Measurements from ENCODE around the gene TAS2R10. TPM values are rescaled to one million over a fixed set of nuclear protein-coding genes. Genes with fewer than 3 reads are reported as not detected.
"Not testable (repeated sequence)": the region's sequence is repeated elsewhere in the genome, so short reads cannot be mapped to it uniquely, and the experiment has no call there.

Gene TAS2R10
- total and polyA plus RNA-seq, 7 donors: 0.09 to 2.9 (median 0.44) TPM; not detected in 3

GRCh38 chr12:10810068-10810467 is 16.1 kb downstream of the TAS2R10 start, which contains the start of gene TAS2R9:
TSS of gene TAS2R9 (minus strand) at chr12:10810168. CDS start at chr12:10810075, 93 bp downstream.
- intact Hi-C loops (cut with DNase I): no loop called here
- H3K27ac ChIP-seq: no peak within 1 kb of the TSS
- no peaks in the 10 kb centered on the region for H3K36me3 ChIP-seq
- no peaks in the 10 kb centered on the region for H3K4me1 ChIP-seq
- no peaks in the 10 kb centered on the region for H3K27me3 ChIP-seq
- H3K4me3 ChIP-seq: no peak within 1 kb of the TSS
- no peaks in the 10 kb centered on the region for H3K9me3 ChIP-seq
- no peak for TF ChIP-seq EP300 (IDR thresholded peaks at IDR 0.05)
- TF ChIP-seq CTCF (IDR thresholded peaks at IDR 0.05): no peak
- TF ChIP-seq POLR2AphosphoS5 (IDR thresholded peaks at IDR 0.05): no peak
- DNase-seq: no peak

GRCh38 chr12:10807186-10807585 is 19.0 kb downstream of the TAS2R10 start, which contains the start of gene TAS2R8:
TSS of gene TAS2R8 (minus strand) at chr12:10807286. CDS start at chr12:10806980, 306 bp downstream.
- DNase-seq: no peak
- WGBS, 2 donors: 57 to 73% methylated on average over 1 of the region's 1 CpG
- no peaks in the 10 kb centered on the region for H3K4me1 ChIP-seq
- H3K9me3 ChIP-seq: no peaks in the 10 kb centered on the region
- no peak within 1 kb of the TSS for H3K4me3 ChIP-seq
- no peak within 1 kb of the TSS for H3K27ac ChIP-seq
- H3K27me3 ChIP-seq: no peaks in the 10 kb centered on the region
- no peaks in the 10 kb centered on the region for H3K36me3 ChIP-seq
- TF ChIP-seq POLR2AphosphoS5 (IDR thresholded peaks at IDR 0.05) (no peak), EP300 (IDR thresholded peaks at IDR 0.05) (no peak), CTCF (IDR thresholded peaks at IDR 0.05) (no peak), POLR2A (IDR thresholded peaks at IDR 0.05) (no peak)
- intact Hi-C loops (cut with DNase I): no loop called here

- intact Hi-C loops (cut with DNase I): no loop called here
- no peak within 1 kb of the TSS for H3K27ac ChIP-seq
- no peak for TF ChIP-seq EP300 (IDR thresholded peaks at IDR 0.05)
- TF ChIP-seq POLR2A (IDR thresholded peaks at IDR 0.05): no peak
- TF ChIP-seq POLR2AphosphoS5 (IDR thresholded peaks at IDR 0.05): no peak
- no peak for TF ChIP-seq CTCF (IDR thresholded peaks at IDR 0.05)
- no peaks in the 10 kb centered on the region for H3K4me1 ChIP-seq
- H3K4me3 ChIP-seq: no peak within 1 kb of the TSS
- no peaks in the 10 kb centered on the region for H3K27me3 ChIP-seq
- H3K36me3 ChIP-seq: no peaks in the 10 kb centered on the region
- H3K9me3 ChIP-seq: no peaks in the 10 kb centered on the region
- DNase-seq: no peak
- WGBS, 2 donors: 70 to 73% methylated on average over 4 of the region's 4 CpGs
These were observed 23.6 kb downstream of the TAS2R10 start, which contains the start of gene TAS2R7 for GRCh38 chr12:10802587-10802986. TSS of gene TAS2R7 (minus strand) at chr12:10802627. CDS start at chr12:10802570, 57 bp downstream.

- no peak overlapping the region for H3K27ac ChIP-seq
- intact Hi-C loops (cut with DNase I): no loop called here
- H3K36me3 ChIP-seq: no peaks in the 10 kb centered on the region
- 65 to 68% methylated on average over 5 of the region's 5 CpGs for WGBS, 2 donors
- no peaks in the 10 kb centered on the region for H3K27me3 ChIP-seq
- no peak overlapping the region for H3K4me3 ChIP-seq
- DNase-seq: no peak
- TF ChIP-seq EP300 (IDR thresholded peaks at IDR 0.05): no peak
- TF ChIP-seq CTCF (IDR thresholded peaks at IDR 0.05): no peak
- TF ChIP-seq POLR2A (IDR thresholded peaks at IDR 0.05): no peak
- TF ChIP-seq POLR2AphosphoS5 (IDR thresholded peaks at IDR 0.05): no peak
- H3K9me3 ChIP-seq: no peaks in the 10 kb centered on the region
- H3K4me1 ChIP-seq: no peaks in the 10 kb centered on the region
These were observed 24.4 kb downstream of the TAS2R10 start for GRCh38 chr12:10801741-10802140.

- Histone ChIP-seq H3K4me1 (no peaks in the 10 kb centered on the region), H3K27ac (no peak overlapping the region), H3K36me3 (no peaks in the 10 kb centered on the region), H3K27me3 (no peaks in the 10 kb centered on the region), H3K9me3 (no peaks in the 10 kb centered on the region), H3K4me3 (no peak overlapping the region)
- WGBS, 2 donors: 35 to 63% methylated on average over 2 of the region's 2 CpGs
- no peak for TF ChIP-seq POLR2A (IDR thresholded peaks at IDR 0.05)
- TF ChIP-seq EP300 (IDR thresholded peaks at IDR 0.05): no peak
- TF ChIP-seq CTCF (IDR thresholded peaks at IDR 0.05): no peak
- TF ChIP-seq POLR2AphosphoS5 (IDR thresholded peaks at IDR 0.05): no peak
- intact Hi-C loops (cut with DNase I): no loop called here
- no peak for DNase-seq
These were observed 31.9 kb downstream of the TAS2R10 start for GRCh38 chr12:10794222-10794621.

- H3K27me3 ChIP-seq; H3K9me3 ChIP-seq; intact Hi-C loops (cut with DNase I); DNase-seq; H3K4me3 ChIP-seq; H3K27ac ChIP-seq; H3K36me3 ChIP-seq; H3K4me1 ChIP-seq: not testable (repeated sequence)
- 89 to 93% methylated on average over 4 of the region's 4 CpGs for WGBS, 2 donors
These were observed 34.4 kb downstream of the TAS2R10 start for GRCh38 chr12:10791769-10792168.
